Prostate gland (tissue), 2 donors: ENCODE measurements around the gene DEFB125. TPM values are rescaled to one million over a fixed set of nuclear protein-coding genes. Genes with fewer than 3 reads are reported as not detected.

Experiments
- DNase-seq: peaks from one replicate; pipeline ENCODE4 v3.0.0-alpha.2; 2019; ENCODE audit warnings: low spot score
- H3K27ac ChIP-seq, 2 donors: fragments of 200-600 bp; sonication (generic); 2 replicates each; pipeline ENCODE4 v1.5.1; 2017 to 2019
- H3K27me3 ChIP-seq: fragments of 200-600 bp; sonication (generic); replicated peaks from 2 replicates; pipeline ENCODE4 v1.5.1; 2019; ENCODE audit not compliant: insufficient read depth
- H3K36me3 ChIP-seq, 2 donors: fragments of 200-600 bp; sonication (generic); 1 replicate in 1 of 2; 2 replicates in 1 of 2; pipeline versions ENCODE4 v1.5.1 to v1.8.1; 2017 to 2019
- H3K4me1 ChIP-seq: fragments of 200-600 bp; sonication (generic); replicated peaks from 2 replicates; pipeline ENCODE4 v1.5.1; 2019
- H3K4me3 ChIP-seq, 2 donors: fragments of 200-600 bp; sonication (generic); 2 replicates each; pipeline ENCODE4 v1.5.1; 2017 to 2019
- H3K9me3 ChIP-seq: fragments of 200-600 bp; sonication (generic); 2 replicates; pipeline ENCODE4 v1.5.1; 2017
- CTCF ChIP-seq, 4 experiments: fragments of 200-600 bp in 2 of 4; fragments of 450-650 bp in 2 of 4; sonication (generic) in 2 of 4; IDR thresholded peaks; 1 replicate in 3 of 4; 2 replicates in 1 of 4; pipeline ENCODE4 v1.5.1; 2016 to 2019; ENCODE audit warnings: antibody characterized with exemption in 4 of 4, mild to moderate bottlenecking in 2 of 4, moderate library complexity in 2 of 4
- POLR2A ChIP-seq: fragments of 450-650 bp; IDR thresholded peaks from one replicate; pipeline ENCODE4 v1.6.1; 2016; ENCODE audit warnings: antibody characterized with exemption, mild to moderate bottlenecking
- POLR2AphosphoS5 ChIP-seq: sonication (generic); formaldehyde crosslinking; IDR thresholded peaks from one replicate; pipeline ENCODE4 v1.6.1; 2017; ENCODE audit warnings: antibody characterized with exemption
- WGBS: methylation state at CpG from one replicate; pipeline ENCODE4 v1.1.5; 2018; 5-methylcytosine and 5-hydroxymethylcytosine counted together
- intact Hi-C: fragments of 100-400 bp; cut with DNase I; formaldehyde crosslinking; loops from one replicate; pipeline ENCODE4 v1.14.2; 2022
- total RNA-seq, 2 donors: library from RNA; depleted of rRNA; stranded (reverse); fragments of >200 nt; gene quantifications; one replicate each; pipeline ENCODE4 v1.1.0, GENCODE V29; 2016

Gene DEFB125
- total RNA-seq, result not detected

- Histone ChIP-seq H3K36me3 (no peaks in the 10 kb centered on the region), H3K27me3 (peaks cover 3% of the 10 kb centered on the region), H3K4me3 (no peak within 1 kb of the TSS), H3K9me3 (no peaks in the 10 kb centered on the region), H3K4me1 (no peaks in the 10 kb centered on the region), H3K27ac (no peak within 1 kb of the TSS)
- TF ChIP-seq POLR2AphosphoS5, result no peak
- no peak for TF ChIP-seq CTCF (IDR thresholded peaks at IDR 0.05)
- TF ChIP-seq POLR2A, result no peak
- no peak for DNase-seq
- 67% methylated on average over 3 of the region's 3 CpGs for WGBS
- intact Hi-C loops, result no loop called here
Measured at GRCh38 chr20:87401-87800, at the start of gene DEFB125. Gene DEFB125 (plus strand): TSS chr20:87672. CDS start chr20:87710, 38 bp downstream.

- intact Hi-C loops, result no loop called here
- TF ChIP-seq POLR2A, result no peak
- no peak for TF ChIP-seq CTCF (IDR thresholded peaks at IDR 0.05)
- no peak for TF ChIP-seq POLR2AphosphoS5
- no peaks in the 10 kb centered on the region for H3K4me1 ChIP-seq
- no peak for DNase-seq
- no peak overlapping the region for H3K27ac ChIP-seq
- 59% methylated on average over 6 of the region's 6 CpGs for WGBS
- peaks cover 2% of the 10 kb centered on the region for H3K27me3 ChIP-seq
- H3K9me3 ChIP-seq, result no peaks in the 10 kb centered on the region
- no peak overlapping the region for H3K4me3 ChIP-seq
- no peaks in the 10 kb centered on the region for H3K36me3 ChIP-seq
Measured at GRCh38 chr20:60035-60918, 27.2 kb upstream of the DEFB125 start.

DNA sequence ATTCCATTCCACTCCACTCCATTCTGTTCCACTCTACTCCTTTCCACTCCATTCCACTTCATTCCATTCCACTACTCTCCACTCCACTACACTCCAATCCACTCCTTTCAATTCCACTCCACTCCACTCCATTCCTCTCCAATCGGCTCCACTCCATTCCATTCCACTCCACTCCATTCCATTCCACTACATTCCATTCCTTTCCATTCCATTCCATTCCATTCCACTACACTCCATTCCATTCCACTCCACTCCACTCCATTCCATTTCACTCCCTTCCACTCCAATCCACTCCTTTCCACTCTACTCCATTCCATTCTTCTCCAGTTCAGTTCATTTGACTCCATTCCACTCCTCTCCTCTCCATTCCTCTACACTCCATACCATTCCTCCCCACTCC lies 26.2 kb upstream of the DEFB125 start:
- intact Hi-C loops, result no loop called here
- no peaks in the 10 kb centered on the region for H3K9me3 ChIP-seq
- H3K4me3 ChIP-seq, result no peak overlapping the region
- TF ChIP-seq POLR2A, result no peak
- TF ChIP-seq CTCF (IDR thresholded peaks at IDR 0.05), result no peak
- no peak for TF ChIP-seq POLR2AphosphoS5
- H3K27ac ChIP-seq, result no peak overlapping the region
- H3K4me1 ChIP-seq, result no peaks in the 10 kb centered on the region
- no peak for DNase-seq
- H3K36me3 ChIP-seq, result no peaks in the 10 kb centered on the region
- peaks cover 2% of the 10 kb centered on the region for H3K27me3 ChIP-seq
- WGBS, result 98% methylated on average over 1 of the region's 1 CpG

GRCh38 chr20:61757-62156 lies 25.7 kb upstream of the DEFB125 start:
- DNase-seq, result no peak
- no peaks in the 10 kb centered on the region for H3K4me1 ChIP-seq
- intact Hi-C loops, result no loop called here

More at GRCh38 chr20:61757-62156, 25.7 kb upstream of the DEFB125 start:
- H3K27ac ChIP-seq, result no peak overlapping the region
- 75% methylated on average over 5 of the region's 5 CpGs for WGBS
- no peak overlapping the region for H3K4me3 ChIP-seq
- no peaks in the 10 kb centered on the region for H3K36me3 ChIP-seq
- no peaks in the 10 kb centered on the region for H3K9me3 ChIP-seq
- H3K27me3 ChIP-seq, result peaks cover 2% of the 10 kb centered on the region
- no peak for TF ChIP-seq CTCF (IDR thresholded peaks at IDR 0.05)
- TF ChIP-seq POLR2A, result no peak
- no peak for TF ChIP-seq POLR2AphosphoS5
